Trophoblast cell (in vitro differentiated cells and primary cell): Measurements from ENCODE around the gene ANXA11.

Source experiments
- DNase-seq, 2 donors: peaks; one replicate each; pipeline ENCODE4 v3.0.0-alpha.2; 2016
- H2AFZ ChIP-seq: 2 replicates; pipeline ENCODE4 v1.6.1; 2013; ENCODE audit warnings: low read length, moderate library complexity, mild to moderate bottlenecking; ENCODE audit not compliant: insufficient read depth, poor library complexity
- H2AK5ac ChIP-seq: 2 replicates; pipeline ENCODE4 v1.6.1; 2013; ENCODE audit warnings: mild to moderate bottlenecking, low read length
- H2BK120ac ChIP-seq: 2 replicates; pipeline ENCODE4 v1.6.1; 2013; ENCODE audit warnings: low read length, mild to moderate bottlenecking, moderate library complexity; ENCODE audit not compliant: insufficient read depth, poor library complexity
- H2BK12ac ChIP-seq: 2 replicates; pipeline ENCODE4 v1.6.1; 2013; ENCODE audit warnings: mild to moderate bottlenecking, low read length, moderate library complexity
- H2BK5ac ChIP-seq: 2 replicates; pipeline ENCODE4 v1.6.1; 2013; ENCODE audit warnings: low read length, low read depth, moderate library complexity, mild to moderate bottlenecking; ENCODE audit not compliant: poor library complexity
- H3K14ac ChIP-seq: 2 replicates; pipeline ENCODE4 v1.6.1; 2013; ENCODE audit warnings: mild to moderate bottlenecking, low read length
- H3K18ac ChIP-seq: 2 replicates; pipeline ENCODE4 v1.6.1; 2013; ENCODE audit warnings: mild to moderate bottlenecking, low read length
- H3K23ac ChIP-seq: 2 replicates; pipeline ENCODE4 v1.6.1; 2013; ENCODE audit warnings: low read length
- H3K27ac ChIP-seq: 2 replicates; pipeline ENCODE4 v1.5.1; 2013; ENCODE audit warnings: low read depth, mild to moderate bottlenecking, inconsistent platforms, low read length, moderate library complexity
- H3K27me3 ChIP-seq: 2 replicates; pipeline ENCODE4 v1.6.1; 2013; ENCODE audit warnings: inconsistent platforms, mild to moderate bottlenecking, low read length, moderate library complexity; ENCODE audit not compliant: insufficient read depth
- H3K36me3 ChIP-seq, 2 experiments: 1 replicate in 1 of 2; 2 replicates in 1 of 2; pipeline ENCODE4 v1.6.1; 2013; ENCODE audit warnings: low read length in 2 of 2, mild to moderate bottlenecking in 2 of 2, moderate library complexity in 1 of 2; ENCODE audit not compliant: insufficient read depth in 2 of 2, control insufficient read depth in 1 of 2
- H3K4ac ChIP-seq: 2 replicates; pipeline ENCODE4 v1.6.1; 2013; ENCODE audit warnings: low read depth, mild to moderate bottlenecking, low read length, moderate library complexity
- H3K4me1 ChIP-seq, 2 experiments: 1 replicate in 1 of 2; 2 replicates in 1 of 2; pipeline ENCODE4 v1.6.1; 2013; ENCODE audit warnings: low read length in 2 of 2, mild to moderate bottlenecking in 2 of 2, moderate library complexity in 1 of 2; ENCODE audit not compliant: insufficient read depth in 2 of 2, control insufficient read depth in 1 of 2
- H3K4me2 ChIP-seq: 2 replicates; pipeline ENCODE4 v1.6.1; 2013; ENCODE audit warnings: inconsistent platforms, mild to moderate bottlenecking, low read length, moderate library complexity
- H3K4me3 ChIP-seq: 2 replicates; pipeline ENCODE4 v1.5.1; 2013; ENCODE audit warnings: mild to moderate bottlenecking, low read depth, low read length, inconsistent platforms
- H3K79me1 ChIP-seq: one replicate; pipeline ENCODE4 v1.6.1; 2013; ENCODE audit warnings: low read length
- H3K79me2 ChIP-seq: 2 replicates; pipeline ENCODE4 v1.6.1; 2013; ENCODE audit warnings: low read length, mild to moderate bottlenecking; ENCODE audit not compliant: control insufficient read depth, insufficient read depth, poor library complexity
- H3K9ac ChIP-seq: 2 replicates; pipeline ENCODE4 v1.6.1; 2013; ENCODE audit warnings: mild to moderate bottlenecking, low read length
- H3K9me3 ChIP-seq: 2 replicates; pipeline ENCODE4 v1.6.1; 2013; ENCODE audit warnings: low read depth, mild to moderate bottlenecking, control low read depth, inconsistent platforms, low read length; ENCODE audit not compliant: insufficient read depth
- H4K12ac ChIP-seq: 2 replicates; pipeline ENCODE4 v1.6.1; 2013; ENCODE audit warnings: low read depth, mild to moderate bottlenecking, low read length, moderate library complexity
- H4K8ac ChIP-seq: 2 replicates; pipeline ENCODE4 v1.6.1; 2013; ENCODE audit warnings: low read depth, mild to moderate bottlenecking, low read length, moderate library complexity
- H4K91ac ChIP-seq: one replicate; pipeline ENCODE4 v1.6.1; 2013; ENCODE audit warnings: low read depth, mild to moderate bottlenecking, low read length, moderate library complexity
- WGBS: extraction: QIAGEN DNeasy Blood & Tissue Kit; methylation state at CpG from one replicate; pipeline ENCODE4 v1.1.7; 2013; ENCODE audit warnings: missing lambda C conversion rate; ENCODE audit not compliant: insufficient read length, insufficient coverage; ENCODE audit errors: extremely low coverage; 5-methylcytosine and 5-hydroxymethylcytosine counted together

ANXA11 gene

GRCh38 chr10:80200687-80201086, 4.7 kb downstream of the ANXA11 start:
- Histone ChIP-seq H3K23ac (no peak overlapping the region), H2AFZ (no peak overlapping the region), H3K36me3 (peaks cover 2 to 5% of the 10 kb centered on the region in 2 experiments), H2BK12ac (no peak overlapping the region), H3K79me1 (peaks cover 11% of the 10 kb centered on the region), H2AK5ac (no peak overlapping the region), H3K14ac (no peak overlapping the region), H3K9me3 (peaks cover 3% of the 10 kb centered on the region), H3K4me3 (no peak overlapping the region), H3K79me2 (peaks cover 40% of the 10 kb centered on the region), H4K12ac (no peak overlapping the region), H3K18ac (peak overlapping the region; percentile 6), H3K4ac (peak overlapping the region; percentile 59), H3K4me1 (peaks cover 8 to 30% of the 10 kb centered on the region in 2 experiments), H4K8ac (no peak overlapping the region), H3K9ac (no peak overlapping the region), H3K4me2 (no peak overlapping the region), H3K27me3 (no peaks in the 10 kb centered on the region), H2BK5ac (no peak overlapping the region), H3K27ac (no peak overlapping the region), H2BK120ac (no peak overlapping the region), H4K91ac (no peak overlapping the region)
- no CpG with 5 or more reads among the region's 10 CpGs for WGBS
- DNase-seq = no peak

GRCh38 chr10:80200259-80200658, 5.1 kb downstream of the ANXA11 start:
- no peaks in the 10 kb centered on the region for H3K27me3 ChIP-seq
- H3K4me3 ChIP-seq = no peak overlapping the region
- no peak overlapping the region for H3K18ac ChIP-seq
- no peak overlapping the region for H4K91ac ChIP-seq
- peaks cover 8% of the 10 kb centered on the region for H3K79me1 ChIP-seq
- H3K4ac ChIP-seq = peak overlapping the region; percentile 39
- H3K14ac ChIP-seq = no peak overlapping the region
- H3K9me3 ChIP-seq = peaks cover 3% of the 10 kb centered on the region
- peaks cover 40% of the 10 kb centered on the region for H3K79me2 ChIP-seq
- H3K4me2 ChIP-seq = no peak overlapping the region
- H4K8ac ChIP-seq = no peak overlapping the region
- peaks cover 8 to 30% of the 10 kb centered on the region in 2 experiments for H3K4me1 ChIP-seq
- no peak overlapping the region for H2BK5ac ChIP-seq
- H3K36me3 ChIP-seq = peaks cover 2 to 7% of the 10 kb centered on the region in 2 experiments
- no peak overlapping the region for H2BK120ac ChIP-seq
- no peak overlapping the region for H3K23ac ChIP-seq
- no peak overlapping the region for H4K12ac ChIP-seq
- no peak overlapping the region for H2BK12ac ChIP-seq
- H3K27ac ChIP-seq = no peak overlapping the region
- no CpG with 5 or more reads among the region's 1 CpG for WGBS
- H2AK5ac ChIP-seq = no peak overlapping the region
- no peak overlapping the region for H3K9ac ChIP-seq
- H2AFZ ChIP-seq = no peak overlapping the region
- no peak for DNase-seq

- H2BK12ac ChIP-seq = no peak overlapping the region
- H3K27ac ChIP-seq = no peak overlapping the region
- peak overlapping the region; percentile 39 for H3K4ac ChIP-seq
- no peak overlapping the region for H4K12ac ChIP-seq
- no peak overlapping the region for H3K14ac ChIP-seq
- H3K27me3 ChIP-seq = no peaks in the 10 kb centered on the region
- H3K23ac ChIP-seq = no peak overlapping the region
- H3K9ac ChIP-seq = no peak overlapping the region
- no peak overlapping the region for H3K4me2 ChIP-seq
- H3K79me1 ChIP-seq = peaks cover 4% of the 10 kb centered on the region
- peaks cover 3% of the 10 kb centered on the region for H3K9me3 ChIP-seq
- peak; percentile 38 to 69 for DNase-seq
- H2AK5ac ChIP-seq = no peak overlapping the region
- peaks cover 8 to 31% of the 10 kb centered on the region in 2 experiments for H3K4me1 ChIP-seq
- no peak overlapping the region for H4K8ac ChIP-seq
- H3K4me3 ChIP-seq = no peak overlapping the region
- H2BK120ac ChIP-seq = no peak overlapping the region
- peaks cover 2 to 9% of the 10 kb centered on the region in 2 experiments for H3K36me3 ChIP-seq
- no peak overlapping the region for H2AFZ ChIP-seq
- peaks cover 36% of the 10 kb centered on the region for H3K79me2 ChIP-seq
- no peak overlapping the region for H2BK5ac ChIP-seq
- H4K91ac ChIP-seq = no peak overlapping the region
- no peak overlapping the region for H3K18ac ChIP-seq
- no CpG with 5 or more reads among the region's 8 CpGs for WGBS
Measured at GRCh38 chr10:80199828-80200227, 5.5 kb downstream of the ANXA11 start.

GRCh38 chr10:80197972-80198916, 7.1 kb downstream of the ANXA11 start:
- Histone ChIP-seq H3K9me3 (peaks cover 3% of the 10 kb centered on the region), H2BK12ac (no peak overlapping the region), H4K91ac (no peak overlapping the region), H2AFZ (no peak overlapping the region), H3K23ac (no peak overlapping the region), H3K27me3 (no peaks in the 10 kb centered on the region), H3K4me3 (no peak overlapping the region), H3K9ac (no peak overlapping the region), H3K4me1 (peaks cover 7 to 27% of the 10 kb centered on the region in 2 experiments), H3K27ac (no peak overlapping the region), H2AK5ac (no peak overlapping the region), H3K79me1 (no peaks in the 10 kb centered on the region), H2BK120ac (no peak overlapping the region), H3K18ac (no peak overlapping the region), H3K79me2 (peaks cover 27% of the 10 kb centered on the region), H3K36me3 (peaks cover 2 to 9% of the 10 kb centered on the region in 2 experiments), H3K14ac (peak overlapping the region; percentile 14), H4K12ac (no peak overlapping the region), H3K4ac (peak overlapping the region; percentile 85), H3K4me2 (no peak overlapping the region), H4K8ac (no peak overlapping the region), H2BK5ac (no peak overlapping the region)
- no peak for DNase-seq
- no CpG with 5 or more reads among the region's 14 CpGs for WGBS
